Lower leg skin (tissue), 3 donors: ENCODE results near the gene KCNJ11.

Experiments
- POLR2A ChIP-seq, 2 donors: fragments of 450-650 bp; IDR thresholded peaks; one replicate each; pipeline ENCODE4 v1.6.1; 2016 to 2017; ENCODE audit warnings: antibody characterized with exemption in 2 of 2, mild to moderate bottlenecking in 1 of 2, moderate library complexity in 1 of 2
- TF ChIP-seq, protein P1 (sequence below), 3 donors: fragments of 450-650 bp; IDR thresholded peaks; one replicate each; pipeline ENCODE4 v1.5.1; 2016; ENCODE audit warnings: antibody characterized with exemption in 3 of 3, mild to moderate bottlenecking in 3 of 3, moderate library complexity in 2 of 3

DNA sequence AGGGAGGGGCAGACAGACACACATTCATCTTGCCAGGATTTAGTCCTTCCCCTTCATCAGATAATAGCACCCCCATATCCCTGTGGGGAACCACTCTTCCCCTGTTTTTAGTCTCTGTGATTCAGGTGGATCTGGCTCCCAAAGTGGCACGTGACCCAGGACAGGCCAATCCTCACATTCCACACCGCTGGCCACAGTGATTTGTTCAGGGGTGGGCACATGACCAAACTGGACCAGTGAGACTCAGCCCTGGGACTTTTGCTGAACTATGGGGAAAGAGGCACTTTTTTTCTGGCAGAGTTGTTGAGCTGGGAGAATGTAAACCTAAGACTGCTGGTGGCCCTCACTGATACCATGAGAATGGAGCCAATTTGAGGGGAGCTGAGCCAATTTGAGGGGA is 19.1 kb upstream of the KCNJ11 start:
- TF ChIP-seq, protein P1, sequence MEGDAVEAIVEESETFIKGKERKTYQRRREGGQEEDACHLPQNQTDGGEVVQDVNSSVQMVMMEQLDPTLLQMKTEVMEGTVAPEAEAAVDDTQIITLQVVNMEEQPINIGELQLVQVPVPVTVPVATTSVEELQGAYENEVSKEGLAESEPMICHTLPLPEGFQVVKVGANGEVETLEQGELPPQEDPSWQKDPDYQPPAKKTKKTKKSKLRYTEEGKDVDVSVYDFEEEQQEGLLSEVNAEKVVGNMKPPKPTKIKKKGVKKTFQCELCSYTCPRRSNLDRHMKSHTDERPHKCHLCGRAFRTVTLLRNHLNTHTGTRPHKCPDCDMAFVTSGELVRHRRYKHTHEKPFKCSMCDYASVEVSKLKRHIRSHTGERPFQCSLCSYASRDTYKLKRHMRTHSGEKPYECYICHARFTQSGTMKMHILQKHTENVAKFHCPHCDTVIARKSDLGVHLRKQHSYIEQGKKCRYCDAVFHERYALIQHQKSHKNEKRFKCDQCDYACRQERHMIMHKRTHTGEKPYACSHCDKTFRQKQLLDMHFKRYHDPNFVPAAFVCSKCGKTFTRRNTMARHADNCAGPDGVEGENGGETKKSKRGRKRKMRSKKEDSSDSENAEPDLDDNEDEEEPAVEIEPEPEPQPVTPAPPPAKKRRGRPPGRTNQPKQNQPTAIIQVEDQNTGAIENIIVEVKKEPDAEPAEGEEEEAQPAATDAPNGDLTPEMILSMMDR (IDR thresholded peaks at IDR 0.05) = no peak
- TF ChIP-seq POLR2A (IDR thresholded peaks at IDR 0.05) = no peak
